Rectal smooth muscle tissue (tissue), 1 donor: ENCODE data around the gene ADAMTSL3.

Experiments used
- H3K27ac ChIP-seq: one replicate; pipeline ENCODE4 v1.7.0; 2013; ENCODE audit warnings: low read depth, low read length, inconsistent platforms
- H3K27me3 ChIP-seq: one replicate; pipeline ENCODE4 v1.7.0; 2013; ENCODE audit warnings: low read length; ENCODE audit not compliant: control insufficient read depth, insufficient read depth
- H3K36me3 ChIP-seq: one replicate; pipeline ENCODE4 v1.7.0; 2013; ENCODE audit warnings: low read length; ENCODE audit not compliant: control insufficient read depth, insufficient read depth
- H3K4me1 ChIP-seq: one replicate; pipeline ENCODE4 v1.7.0; 2013; ENCODE audit warnings: low read length; ENCODE audit not compliant: control insufficient read depth, insufficient read depth
- H3K4me3 ChIP-seq: one replicate; pipeline ENCODE4 v1.7.0; 2013; ENCODE audit warnings: low read length
- H3K9ac ChIP-seq: one replicate; pipeline ENCODE4 v1.7.0; 2013; ENCODE audit warnings: low read length

ADAMTSL3 gene

DNA sequence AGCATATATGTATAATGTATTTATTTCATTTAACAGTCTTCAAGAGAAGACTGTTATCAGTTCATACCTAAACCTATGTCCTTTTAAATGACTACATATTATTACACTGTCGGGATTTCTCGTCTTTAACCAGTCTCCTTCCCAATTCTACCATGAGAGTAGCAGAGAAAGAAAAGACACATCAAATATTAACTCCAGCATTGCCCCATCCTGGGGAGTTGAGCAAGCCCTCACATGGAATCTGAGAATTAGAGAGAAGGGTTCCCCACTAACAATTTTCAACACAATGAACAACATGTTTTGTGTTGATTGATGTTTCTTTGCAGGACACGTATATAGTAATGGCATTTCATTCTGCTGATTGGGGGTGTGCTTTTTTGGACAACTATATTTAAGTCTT is 257.4 kb downstream of the ADAMTSL3 start:
- Histone ChIP-seq H3K4me3 (no peak overlapping the region), H3K4me1 (no peaks in the 10 kb centered on the region), H3K36me3 (peaks cover 4% of the 10 kb centered on the region), H3K27ac (no peak overlapping the region), H3K27me3 (no peaks in the 10 kb centered on the region), H3K9ac (no peak overlapping the region)

DNA sequence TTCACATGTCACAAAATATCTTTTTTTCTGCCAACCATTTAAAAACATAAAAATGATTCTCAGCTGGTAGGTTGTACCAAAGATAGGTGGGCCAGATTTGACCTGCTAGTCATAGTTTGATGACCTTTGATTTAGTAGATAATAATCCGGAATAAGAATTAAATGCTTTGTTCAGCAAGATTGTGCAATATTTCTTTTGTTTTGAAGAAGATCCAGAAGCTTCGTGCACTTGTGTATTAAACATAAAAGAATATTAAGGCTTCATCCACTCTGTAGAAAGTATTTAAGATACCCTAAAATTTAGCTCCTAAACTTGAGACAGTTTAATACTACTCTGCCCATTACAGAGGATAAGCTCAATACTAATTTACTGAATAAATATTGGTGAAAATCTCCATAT is 258.4 kb downstream of the ADAMTSL3 start:
- Histone ChIP-seq H3K9ac (no peak overlapping the region), H3K36me3 (peaks cover 4% of the 10 kb centered on the region), H3K27me3 (no peaks in the 10 kb centered on the region), H3K4me3 (no peak overlapping the region), H3K27ac (no peak overlapping the region), H3K4me1 (peaks cover 1% of the 10 kb centered on the region)

DNA sequence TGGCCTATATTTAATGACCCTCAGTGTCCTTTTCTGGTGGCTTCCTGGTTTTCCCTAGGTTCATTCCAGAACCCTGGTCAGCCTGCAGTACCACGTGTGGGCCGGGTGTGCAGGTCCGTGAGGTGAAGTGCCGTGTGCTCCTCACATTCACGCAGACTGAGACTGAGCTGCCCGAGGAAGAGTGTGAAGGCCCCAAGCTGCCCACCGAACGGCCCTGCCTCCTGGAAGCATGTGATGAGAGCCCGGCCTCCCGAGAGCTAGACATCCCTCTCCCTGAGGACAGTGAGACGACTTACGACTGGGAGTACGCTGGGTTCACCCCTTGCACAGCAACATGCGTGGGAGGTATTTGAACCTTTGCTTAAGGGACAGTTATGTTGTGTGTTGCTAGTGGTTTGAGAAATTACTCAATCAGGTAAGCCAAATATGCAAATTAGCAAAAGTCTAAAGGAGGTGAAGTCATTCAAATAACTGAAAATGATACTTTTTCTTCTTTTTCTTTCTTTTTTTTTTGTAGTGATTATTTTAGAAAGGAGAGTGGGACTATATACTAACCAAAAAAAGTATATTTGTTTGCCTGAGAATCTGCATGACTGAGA is 259.2 kb downstream of the ADAMTSL3 start:
- H3K9ac ChIP-seq: no peak overlapping the region
- peaks cover 4% of the 10 kb centered on the region for H3K36me3 ChIP-seq
- H3K27ac ChIP-seq: no peak overlapping the region
- H3K27me3 ChIP-seq: no peaks in the 10 kb centered on the region
- H3K4me1 ChIP-seq: peaks cover 2% of the 10 kb centered on the region
- H3K4me3 ChIP-seq: no peak overlapping the region

DNA sequence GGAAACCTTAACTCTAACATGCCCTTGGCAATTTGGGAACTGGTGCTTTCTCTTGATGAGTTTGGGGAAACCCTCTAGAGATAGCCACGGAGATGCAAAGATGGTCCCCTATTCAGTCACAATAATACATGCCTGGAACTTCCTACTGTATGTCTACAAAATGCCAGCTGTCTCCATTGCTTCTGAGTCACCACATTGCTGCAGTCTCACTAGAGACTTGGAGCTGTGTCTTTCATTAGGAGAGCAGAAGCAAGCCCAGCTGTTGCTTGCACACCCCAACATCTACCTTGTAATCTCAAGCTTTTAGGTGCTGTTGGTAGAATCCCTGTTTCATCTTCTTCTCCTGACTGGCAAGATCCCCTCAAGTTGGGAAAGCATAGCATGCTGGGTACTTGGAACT is 261.0 kb downstream of the ADAMTSL3 start:
- Histone ChIP-seq H3K27ac (no peak overlapping the region), H3K4me3 (no peak overlapping the region), H3K36me3 (peaks cover 4% of the 10 kb centered on the region), H3K9ac (no peak overlapping the region), H3K27me3 (no peaks in the 10 kb centered on the region), H3K4me1 (peaks cover 4% of the 10 kb centered on the region)

DNA sequence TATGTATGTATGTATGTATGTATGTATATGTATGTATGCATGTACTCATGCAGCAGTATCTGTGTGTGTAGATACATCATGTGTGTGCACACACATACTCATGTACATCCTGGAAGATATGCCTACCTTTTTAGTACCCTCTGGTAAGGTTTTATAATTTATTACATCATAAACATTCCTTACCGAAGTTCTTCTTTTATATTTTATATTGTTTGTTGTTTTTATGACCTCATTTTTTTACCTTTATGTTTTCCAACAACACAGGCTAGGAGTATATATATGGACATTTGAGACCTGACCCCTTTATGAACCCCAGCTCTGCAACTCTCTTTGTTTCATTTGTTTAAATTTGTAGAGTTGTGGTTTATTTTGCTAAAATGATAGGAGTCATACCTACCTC is 263.5 kb downstream of the ADAMTSL3 start:
- peaks cover 15% of the 10 kb centered on the region for H3K4me1 ChIP-seq
- no peak overlapping the region for H3K9ac ChIP-seq
- H3K36me3 ChIP-seq: peaks cover 4% of the 10 kb centered on the region
- H3K27me3 ChIP-seq: no peaks in the 10 kb centered on the region
- H3K27ac ChIP-seq: no peak overlapping the region
- no peak overlapping the region for H3K4me3 ChIP-seq

DNA sequence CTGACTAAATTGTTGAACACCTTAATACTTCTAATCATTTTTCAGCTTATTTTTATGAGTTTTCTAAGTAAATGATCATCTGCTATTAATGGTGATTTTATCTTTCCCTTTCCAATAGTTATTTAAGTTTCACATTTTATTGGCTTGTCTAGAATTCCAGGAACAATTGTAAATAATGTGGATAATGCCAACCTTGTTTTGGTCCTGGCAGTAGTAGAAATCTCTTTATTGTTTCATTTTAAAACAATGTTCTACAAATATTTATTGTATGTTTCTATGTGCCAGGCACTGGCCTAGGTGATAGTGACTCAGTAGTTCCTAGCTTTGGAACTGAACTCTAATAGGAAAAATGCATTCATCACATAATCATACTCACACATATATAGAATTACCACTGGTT is 264.1 kb downstream of the ADAMTSL3 start:
- H3K36me3 ChIP-seq: peaks cover 2% of the 10 kb centered on the region
- no peak overlapping the region for H3K27ac ChIP-seq
- H3K4me1 ChIP-seq: peaks cover 18% of the 10 kb centered on the region
- H3K9ac ChIP-seq: no peak overlapping the region
- H3K4me3 ChIP-seq: no peak overlapping the region
- no peaks in the 10 kb centered on the region for H3K27me3 ChIP-seq

DNA sequence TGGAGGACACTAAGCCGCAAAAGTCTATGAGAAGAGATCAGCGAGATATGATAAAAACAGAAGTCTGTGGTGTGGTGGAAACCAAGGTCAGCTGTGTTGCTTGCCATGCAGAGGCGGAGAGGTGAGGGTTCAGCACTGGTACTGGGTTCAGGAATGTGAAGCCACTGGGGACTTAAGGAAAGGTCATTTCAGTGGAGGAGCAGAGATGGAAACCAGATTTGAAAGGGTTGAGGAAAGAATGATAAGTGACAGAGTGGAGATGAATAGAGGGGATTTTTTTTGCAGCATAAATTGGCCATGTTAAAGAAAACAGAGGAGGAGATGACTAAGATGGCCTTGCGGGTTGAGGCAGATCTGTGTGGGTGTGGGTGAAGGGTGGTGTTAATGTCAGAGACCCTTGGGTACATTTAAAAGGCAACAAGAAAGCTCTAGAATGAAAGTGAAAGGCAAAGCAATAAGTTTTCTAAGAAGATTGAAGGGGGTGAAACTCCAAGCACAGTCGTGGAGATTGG is 265.5 kb downstream of the ADAMTSL3 start:
- Histone ChIP-seq H3K36me3 (no peaks in the 10 kb centered on the region), H3K27ac (no peak overlapping the region), H3K9ac (no peak overlapping the region), H3K4me1 (peaks cover 18% of the 10 kb centered on the region), H3K27me3 (no peaks in the 10 kb centered on the region), H3K4me3 (no peak overlapping the region)

DNA sequence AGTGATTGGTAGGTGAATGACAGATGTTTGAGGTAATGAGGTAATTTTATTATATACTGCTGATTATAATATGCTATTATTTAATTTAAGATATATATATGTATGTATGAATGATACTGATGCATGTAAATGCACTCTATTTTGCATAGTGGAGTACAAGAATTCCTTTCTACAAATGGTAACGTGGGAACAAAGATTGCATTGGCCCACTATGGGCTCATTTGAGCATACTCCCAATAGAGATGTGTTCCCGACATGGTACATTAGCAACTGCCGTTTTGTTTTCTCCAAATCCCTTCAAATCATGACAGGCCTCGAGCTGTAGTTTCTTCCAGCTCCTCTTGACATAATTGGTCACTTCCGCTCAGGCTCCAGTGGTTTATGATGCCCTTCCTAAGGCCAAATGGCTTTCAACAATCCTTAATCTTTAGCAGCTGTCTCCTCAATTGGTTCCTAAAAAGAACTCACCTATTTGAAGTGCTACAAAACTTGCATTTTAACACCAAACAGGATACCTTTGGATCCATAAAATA is 266.1 kb downstream of the ADAMTSL3 start:
- Histone ChIP-seq H3K27me3 (no peaks in the 10 kb centered on the region), H3K4me3 (no peak overlapping the region), H3K4me1 (peaks cover 18% of the 10 kb centered on the region), H3K9ac (no peak overlapping the region), H3K27ac (no peak overlapping the region), H3K36me3 (peaks cover 3% of the 10 kb centered on the region)

DNA sequence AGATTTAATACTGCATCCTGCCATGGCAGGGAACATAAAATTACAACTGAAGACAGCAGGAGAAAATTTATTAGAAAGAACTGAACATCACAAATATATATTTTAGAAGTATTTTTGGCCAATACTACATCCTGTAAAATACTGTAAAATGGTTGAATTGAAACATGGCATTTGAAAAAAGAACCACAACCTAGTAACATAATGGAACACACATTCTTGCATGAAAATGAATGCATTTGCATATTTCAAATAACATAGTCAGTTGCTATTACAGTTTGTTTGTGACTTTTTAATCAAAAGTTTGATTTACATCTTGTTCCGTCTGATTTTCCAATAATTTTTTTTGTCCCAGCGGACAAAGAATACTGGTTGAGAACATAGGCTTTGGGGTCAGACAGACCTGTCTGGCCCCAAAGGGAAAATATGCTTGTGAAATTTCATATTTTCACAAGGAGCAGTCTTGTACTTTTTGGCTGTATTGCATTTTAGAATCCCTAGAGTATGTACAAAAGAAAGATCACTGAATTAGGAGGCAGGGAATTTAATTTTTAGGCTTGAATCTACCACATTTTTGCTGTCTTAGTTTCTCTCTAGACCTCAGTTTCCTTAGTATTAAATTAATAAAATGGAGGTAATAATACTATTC is 268.8 kb downstream of the ADAMTSL3 start:
- peaks cover 6% of the 10 kb centered on the region for H3K36me3 ChIP-seq
- no peak overlapping the region for H3K27ac ChIP-seq
- H3K27me3 ChIP-seq: no peaks in the 10 kb centered on the region
- H3K4me1 ChIP-seq: peaks cover 16% of the 10 kb centered on the region
- no peak overlapping the region for H3K4me3 ChIP-seq
- no peak overlapping the region for H3K9ac ChIP-seq

DNA sequence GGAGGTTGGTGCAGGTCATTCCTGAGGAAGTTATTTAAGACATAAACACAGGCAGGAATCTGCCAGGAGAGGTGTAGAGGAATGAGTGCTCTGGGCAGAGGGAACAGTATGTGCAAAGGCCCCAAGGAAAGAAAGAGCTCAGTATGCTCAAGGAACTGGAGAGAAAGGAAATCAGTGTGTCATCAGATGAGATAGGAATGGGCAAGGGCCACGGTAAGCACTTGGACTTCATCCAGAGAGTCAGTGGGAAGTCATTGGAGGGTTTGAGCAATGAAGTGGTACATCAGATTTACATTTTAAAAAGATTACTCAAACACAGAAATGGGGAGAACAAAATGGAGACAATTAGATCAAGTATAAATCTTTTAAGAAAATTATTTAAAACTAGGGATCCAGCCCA is 272.2 kb downstream of the ADAMTSL3 start:
- Histone ChIP-seq H3K4me1 (peaks cover 19% of the 10 kb centered on the region), H3K27me3 (no peaks in the 10 kb centered on the region), H3K27ac (no peak overlapping the region), H3K36me3 (peaks cover 6% of the 10 kb centered on the region), H3K9ac (no peak overlapping the region), H3K4me3 (no peak overlapping the region)

DNA sequence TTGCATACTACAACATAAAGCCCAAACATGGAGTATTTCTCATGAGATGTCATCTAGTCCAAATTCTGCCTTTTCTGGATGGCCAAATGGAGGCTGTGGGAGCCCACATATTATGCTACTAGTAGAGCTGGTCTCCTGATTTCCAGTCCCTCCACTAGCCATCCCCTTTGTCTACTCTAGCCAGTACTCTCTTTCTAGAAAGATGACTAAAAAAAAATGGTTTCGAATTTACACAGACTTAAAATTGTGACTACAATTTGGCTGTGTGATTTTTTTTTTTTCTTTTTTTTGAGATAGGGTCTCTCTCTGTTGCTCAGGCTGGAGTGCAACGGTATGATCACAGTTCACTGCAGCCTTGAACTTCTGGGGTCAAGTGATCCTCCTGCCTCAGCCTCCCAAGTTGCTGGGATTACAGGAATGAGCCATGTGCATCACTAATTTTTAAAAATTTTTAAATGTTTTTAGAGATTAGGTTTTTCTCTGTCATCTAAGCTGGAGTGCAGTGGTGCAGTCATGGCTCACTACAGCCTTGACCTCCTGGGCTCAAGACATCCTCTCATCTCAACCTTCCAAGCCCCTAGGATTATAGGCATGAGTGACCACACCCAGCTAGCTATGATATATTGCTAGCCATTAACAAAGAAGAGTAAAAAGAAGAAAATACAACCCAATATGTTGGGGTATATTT is 273.9 kb downstream of the ADAMTSL3 start:
- H3K4me1 ChIP-seq: peaks cover 24% of the 10 kb centered on the region
- H3K27me3 ChIP-seq: no peaks in the 10 kb centered on the region
- no peak overlapping the region for H3K27ac ChIP-seq
- H3K4me3 ChIP-seq: no peak overlapping the region
- H3K9ac ChIP-seq: no peak overlapping the region
- H3K36me3 ChIP-seq: peaks cover 6% of the 10 kb centered on the region

DNA sequence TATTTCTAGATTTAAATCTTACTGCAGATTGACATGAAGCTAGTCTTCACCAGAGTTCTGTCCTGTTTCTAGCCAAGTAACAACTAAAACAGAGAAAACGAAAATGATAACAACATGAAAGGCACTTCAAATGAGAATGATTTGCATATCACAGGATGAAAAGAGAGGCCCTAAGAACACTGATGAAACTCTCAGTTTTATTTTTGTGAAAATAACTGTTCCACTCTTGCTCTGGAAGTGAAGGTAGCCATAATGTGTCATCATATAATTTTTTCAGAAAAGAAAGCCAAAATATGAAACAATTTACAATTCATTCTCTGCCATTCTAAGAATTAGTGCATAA is 274.4 kb downstream of the ADAMTSL3 start:
- Histone ChIP-seq H3K36me3 (peaks cover 6% of the 10 kb centered on the region), H3K27me3 (no peaks in the 10 kb centered on the region), H3K4me3 (no peak overlapping the region), H3K4me1 (peaks cover 24% of the 10 kb centered on the region), H3K9ac (no peak overlapping the region), H3K27ac (no peak overlapping the region)
